ENCODE data around the gene GADD45B.

The GADD45B gene

DNA sequence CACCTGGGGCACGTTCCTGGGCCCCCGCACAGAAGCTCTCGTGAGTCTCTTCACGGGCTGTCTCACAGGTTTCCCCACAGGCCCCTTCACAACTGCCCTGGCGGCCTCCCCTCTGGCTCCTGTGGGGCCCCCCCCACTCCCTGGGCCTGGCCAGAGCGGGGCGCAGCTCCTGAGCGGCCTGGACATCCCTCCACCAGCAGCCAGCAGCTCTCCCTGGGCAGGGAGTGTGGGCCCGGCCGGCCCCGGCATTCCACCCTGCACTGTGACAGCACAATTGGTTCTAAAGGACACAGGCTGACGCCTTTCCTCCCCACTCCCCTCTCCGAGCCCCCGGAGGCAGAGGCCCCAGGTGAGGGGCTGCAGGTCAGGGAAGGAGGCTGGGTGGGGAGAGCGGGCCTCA lies 39.0 kb upstream of the GADD45B start:
- H4K20me1 ChIP-seq (ENCODE audit: low read depth, low read length), result peaks cover 4% of the 10 kb centered on the region; the same call in 1 of the 2 replicates
- no peak overlapping the region for H3K9ac ChIP-seq (ENCODE audit: low read length)
- peaks cover 32% of the 10 kb centered on the region for H3K79me2 ChIP-seq (ENCODE audit: insufficient read depth, low read length)
- TF ChIP-seq EZH2phosphoT487 (conservative IDR thresholded peaks at IDR 0.05; ENCODE audit: low read length), result no peak
- TF ChIP-seq, protein P1, sequence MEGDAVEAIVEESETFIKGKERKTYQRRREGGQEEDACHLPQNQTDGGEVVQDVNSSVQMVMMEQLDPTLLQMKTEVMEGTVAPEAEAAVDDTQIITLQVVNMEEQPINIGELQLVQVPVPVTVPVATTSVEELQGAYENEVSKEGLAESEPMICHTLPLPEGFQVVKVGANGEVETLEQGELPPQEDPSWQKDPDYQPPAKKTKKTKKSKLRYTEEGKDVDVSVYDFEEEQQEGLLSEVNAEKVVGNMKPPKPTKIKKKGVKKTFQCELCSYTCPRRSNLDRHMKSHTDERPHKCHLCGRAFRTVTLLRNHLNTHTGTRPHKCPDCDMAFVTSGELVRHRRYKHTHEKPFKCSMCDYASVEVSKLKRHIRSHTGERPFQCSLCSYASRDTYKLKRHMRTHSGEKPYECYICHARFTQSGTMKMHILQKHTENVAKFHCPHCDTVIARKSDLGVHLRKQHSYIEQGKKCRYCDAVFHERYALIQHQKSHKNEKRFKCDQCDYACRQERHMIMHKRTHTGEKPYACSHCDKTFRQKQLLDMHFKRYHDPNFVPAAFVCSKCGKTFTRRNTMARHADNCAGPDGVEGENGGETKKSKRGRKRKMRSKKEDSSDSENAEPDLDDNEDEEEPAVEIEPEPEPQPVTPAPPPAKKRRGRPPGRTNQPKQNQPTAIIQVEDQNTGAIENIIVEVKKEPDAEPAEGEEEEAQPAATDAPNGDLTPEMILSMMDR (IDR thresholded peaks at IDR 0.05; ENCODE audit: insufficient read depth, low read length, poor library complexity, severe bottlenecking), result no peak
- H3K9me2 ChIP-seq (replicated peaks; ENCODE audit: insufficient read depth, low read length), result no peaks in the 10 kb centered on the region
- H3K36me3 ChIP-seq (ENCODE audit: low read length), result 0 out of 2 replicates have a peak, but pooled peaks cover 2% of the 10 kb centered on the region
- no peak overlapping the region for H3K27ac ChIP-seq (ENCODE audit: low read depth, low read length)
- no peaks in the 10 kb centered on the region for H3K27me3 ChIP-seq (ENCODE audit: low read length)
- H3F3A ChIP-seq (ENCODE audit: insufficient read depth), result no peaks in the 10 kb centered on the region
- no peak overlapping the region for H3K4me2 ChIP-seq (ENCODE audit: low read depth, low read length, poor library complexity, severe bottlenecking)
- H3K9me3 ChIP-seq (ENCODE audit: insufficient read depth, low read length), result no peaks in the 10 kb centered on the region
- no peak overlapping the region for H2AFZ ChIP-seq (ENCODE audit: low read depth, low read length, severe bottlenecking)
- no peak overlapping the region for H3K4me3 ChIP-seq (ENCODE audit: insufficient read depth, low read length, poor library complexity, severe bottlenecking)

DNA sequence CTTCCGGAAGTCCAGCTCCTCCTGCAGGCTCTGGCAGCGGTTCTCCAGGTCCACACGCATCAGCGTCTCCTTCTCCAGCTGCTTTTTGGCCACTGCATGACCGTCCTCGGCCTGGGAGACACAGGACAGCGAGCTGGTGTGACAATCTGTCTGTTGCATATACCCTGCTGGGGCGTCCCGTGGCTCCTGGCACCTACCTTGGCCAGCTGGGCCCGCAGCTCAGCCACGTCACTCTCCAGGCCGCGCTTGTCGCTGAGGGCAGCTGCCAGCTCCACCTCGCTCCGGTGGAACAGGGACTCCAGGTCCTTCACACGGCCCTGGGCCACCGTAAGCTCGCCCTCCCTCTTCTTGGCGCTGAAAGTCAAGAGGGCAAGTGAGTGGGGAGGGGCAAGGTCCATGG lies 37.7 kb upstream of the GADD45B start:
- Histone ChIP-seq H3K9me2 (replicated peaks; ENCODE audit: insufficient read depth, low read length) (no peaks in the 10 kb centered on the region), H3K4me3 (ENCODE audit: insufficient read depth, low read length, poor library complexity, severe bottlenecking) (no peak overlapping the region), H3K27ac (ENCODE audit: low read depth, low read length) (no peak overlapping the region), H3K9ac (ENCODE audit: low read length) (no peak overlapping the region), H3F3A (ENCODE audit: insufficient read depth) (no peaks in the 10 kb centered on the region), H3K4me2 (ENCODE audit: low read depth, low read length, poor library complexity, severe bottlenecking) (no peak overlapping the region), H3K27me3 (ENCODE audit: low read length) (no peaks in the 10 kb centered on the region), H3K9me3 (ENCODE audit: insufficient read depth, low read length) (no peaks in the 10 kb centered on the region), H2AFZ (ENCODE audit: low read depth, low read length, severe bottlenecking) (no peak overlapping the region), H4K20me1 (ENCODE audit: low read depth, low read length) (peaks cover 4% of the 10 kb centered on the region; the same call in 1 of the 2 replicates), H3K36me3 (ENCODE audit: low read length) (0 out of 2 replicates have a peak, but pooled peaks cover 3% of the 10 kb centered on the region), H3K79me2 (ENCODE audit: insufficient read depth, low read length) (peaks cover 43% of the 10 kb centered on the region)
- TF ChIP-seq, protein P1 (IDR thresholded peaks at IDR 0.05; ENCODE audit: insufficient read depth, low read length, poor library complexity, severe bottlenecking), result no peak
- TF ChIP-seq EZH2phosphoT487 (conservative IDR thresholded peaks at IDR 0.05; ENCODE audit: low read length), result no peak

DNA sequence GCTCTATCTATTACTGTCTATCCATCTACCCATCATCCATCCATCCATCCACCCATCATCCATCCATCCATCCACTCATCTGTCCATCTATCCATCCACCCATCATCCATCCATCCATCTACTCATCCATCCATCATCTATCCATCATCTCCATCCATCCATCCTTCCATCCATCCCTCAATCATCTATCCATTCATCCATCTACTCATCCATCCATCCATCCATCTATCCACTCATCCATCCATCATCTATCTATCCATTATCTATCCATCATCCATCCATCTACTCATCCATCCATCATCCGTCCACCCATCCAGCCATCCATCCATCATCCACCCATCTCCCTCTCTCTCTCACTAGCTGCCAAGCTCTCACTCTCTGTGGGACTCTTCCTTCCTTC lies 35.4 kb upstream of the GADD45B start:
- TF ChIP-seq, protein P1 (IDR thresholded peaks at IDR 0.05; ENCODE audit: insufficient read depth, low read length, poor library complexity, severe bottlenecking), result no peak
- no peak for TF ChIP-seq EZH2phosphoT487 (conservative IDR thresholded peaks at IDR 0.05; ENCODE audit: low read length)
- no peaks in the 10 kb centered on the region for H3F3A ChIP-seq (ENCODE audit: insufficient read depth)
- H3K27me3 ChIP-seq (ENCODE audit: low read length), result no peaks in the 10 kb centered on the region
- H3K9me3 ChIP-seq (ENCODE audit: insufficient read depth, low read length), result no peaks in the 10 kb centered on the region
- H3K4me3 ChIP-seq (ENCODE audit: insufficient read depth, low read length, poor library complexity, severe bottlenecking), result no peak overlapping the region
- H3K36me3 ChIP-seq (ENCODE audit: low read length), result 0 out of 2 replicates have a peak, but pooled peaks cover 3% of the 10 kb centered on the region
- peaks cover 4% of the 10 kb centered on the region; the same call in 1 of the 2 replicates for H4K20me1 ChIP-seq (ENCODE audit: low read depth, low read length)
- H3K4me2 ChIP-seq (ENCODE audit: low read depth, low read length, poor library complexity, severe bottlenecking), result no peak overlapping the region
- H3K79me2 ChIP-seq (ENCODE audit: insufficient read depth, low read length), result peaks cover 64% of the 10 kb centered on the region
- no peak overlapping the region for H2AFZ ChIP-seq (ENCODE audit: low read depth, low read length, severe bottlenecking)
- no peak overlapping the region for H3K9ac ChIP-seq (ENCODE audit: low read length)
- H3K9me2 ChIP-seq (replicated peaks; ENCODE audit: insufficient read depth, low read length), result no peaks in the 10 kb centered on the region
- H3K27ac ChIP-seq (ENCODE audit: low read depth, low read length), result no peak overlapping the region
